Left lung (tissue), 10 donors: ENCODE measurements around the gene TENM3. TPM values are rescaled to one million over a fixed set of nuclear protein-coding genes. Genes with fewer than 3 reads are reported as not detected.

Source experiments
- ATAC-seq: fragments of 200-7000 bp; cut with Tn5 transposase; one replicate; pipeline ENCODE4 v1.9.1; 2020; ENCODE audit warnings: moderate library complexity
- DNase-seq, 4 donors: peaks; one replicate each; pipeline ENCODE4 v3.0.0-alpha.2; 2013 to 2020
- H3K27ac ChIP-seq, 2 donors: fragments of 200-600 bp; sonication (generic) in 1 of 2; one replicate each; pipeline versions ENCODE4 v1.5.0 to v1.8.0; 2020 to 2021
- H3K27me3 ChIP-seq, 2 donors: fragments of 200-600 bp; sonication (generic) in 1 of 2; one replicate each; pipeline versions ENCODE4 v1.5.0 to v1.8.0; 2020 to 2021
- H3K36me3 ChIP-seq, 2 donors: fragments of 200-600 bp; sonication (generic) in 1 of 2; one replicate each; pipeline versions ENCODE4 v1.5.0 to v1.8.0; 2020 to 2021
- H3K4me1 ChIP-seq, 2 donors: fragments of 200-600 bp; one replicate each; pipeline ENCODE4 v1.8.0; 2021
- H3K4me3 ChIP-seq, 2 donors: fragments of 200-600 bp; sonication (generic) in 1 of 2; one replicate each; pipeline versions ENCODE4 v1.5.0 to v1.8.0; 2020 to 2021; ENCODE audit warnings: mild to moderate bottlenecking in 1 of 2
- H3K9me3 ChIP-seq, 2 donors: fragments of 200-600 bp; sonication (generic) in 1 of 2; one replicate each; pipeline versions ENCODE4 v1.5.0 to v1.8.0; 2020 to 2021
- CTCF ChIP-seq, 2 donors: fragments of 200-600 bp; sonication (generic) in 1 of 2; IDR thresholded peaks; one replicate each; pipeline versions ENCODE4 v1.5.0 to v1.8.0; 2021; ENCODE audit warnings: antibody characterized with exemption in 2 of 2
- intact Hi-C, 2 donors: fragments of 100-400 bp; cut with DNase I; formaldehyde crosslinking; loops; one replicate each; pipeline versions ENCODE4 v1.11.2 to v1.14.2; 2022
- polyA plus RNA-seq, 6 donors: library from polyadenylated mRNA; unstranded; fragments of 120-200 nt; gene quantifications; one replicate each; pipeline ENCODE4 v1.2.1, GENCODE V29; 2013; ENCODE audit not compliant: insufficient read length in 6 of 6
- total RNA-seq, 2 donors: library from RNA; stranded (reverse); fragmentation: NEBNext Ultra II Directional; extraction: Animal tissue kit (Norgen Biotek cat#: 25700); gene quantifications; one replicate each; pipeline ENCODE4 v1.2.1, GENCODE V29; 2021
- donor health status: DM: no; HTN: yes; CAD: no.
- donor health status: DM: no; HTN: no; CAD: no.

TENM3 gene
- total and polyA plus RNA-seq, 8 donors = 2.2 to 5.6 (median 3.1) TPM

- H3K36me3 ChIP-seq = no peaks in the 10 kb centered on the region
- no peak for TF ChIP-seq CTCF (IDR thresholded peaks at IDR 0.05)
- H3K4me1 ChIP-seq = no peaks in the 10 kb centered on the region
- H3K27ac ChIP-seq = no peak overlapping the region
- peaks cover 0 to 20% of the 10 kb centered on the region in 2 donors for H3K27me3 ChIP-seq
- H3K9me3 ChIP-seq = no peaks in the 10 kb centered on the region
- ATAC-seq (no peak), DNase-seq (no peak)
- intact Hi-C loops = no loop called here
- no peak overlapping the region for H3K4me3 ChIP-seq
Measured at GRCh38 chr4:182831376-182831775, 588.2 kb downstream of the TENM3 start.

GRCh38 chr4:182832352-182833120 lies 589.3 kb downstream of the TENM3 start:
- no peaks in the 10 kb centered on the region for H3K4me1 ChIP-seq
- intact Hi-C loops = no loop called here
- ATAC-seq (no peak), DNase-seq (no peak)
- no peak overlapping the region for H3K27ac ChIP-seq
- H3K27me3 ChIP-seq = peaks cover 0 to 24% of the 10 kb centered on the region in 2 donors
- H3K4me3 ChIP-seq = no peak overlapping the region
- no peak for TF ChIP-seq CTCF (IDR thresholded peaks at IDR 0.05)
- no peaks in the 10 kb centered on the region for H3K9me3 ChIP-seq
- H3K36me3 ChIP-seq = no peaks in the 10 kb centered on the region

- Histone ChIP-seq H3K9me3 (no peaks in the 10 kb centered on the region), H3K36me3 (no peaks in the 10 kb centered on the region), H3K4me3 (no peak overlapping the region), H3K27ac (no peak overlapping the region), H3K27me3 (peaks cover 0 to 24% of the 10 kb centered on the region in 2 donors), H3K4me1 (no peaks in the 10 kb centered on the region)
- DNase-seq = no peak
- no peak for ATAC-seq
- no peak for TF ChIP-seq CTCF (IDR thresholded peaks at IDR 0.05)
- intact Hi-C loops = no loop called here
Measured at GRCh38 chr4:182835006-182835740, 592.0 kb downstream of the TENM3 start.

GRCh38 chr4:182837831-182838230 lies 594.6 kb downstream of the TENM3 start:
- intact Hi-C loops = no loop called here
- Histone ChIP-seq H3K27ac (no peak overlapping the region), H3K4me1 (no peaks in the 10 kb centered on the region), H3K36me3 (no peaks in the 10 kb centered on the region), H3K9me3 (no peaks in the 10 kb centered on the region), H3K27me3 (peaks cover 0 to 21% of the 10 kb centered on the region in 2 donors), H3K4me3 (no peak overlapping the region)
- DNase-seq (no peak), ATAC-seq (no peak)
- TF ChIP-seq CTCF (IDR thresholded peaks at IDR 0.05) = no peak

GRCh38 chr4:182838535-182838934 lies 595.3 kb downstream of the TENM3 start:
- H3K4me1 ChIP-seq = no peaks in the 10 kb centered on the region
- ATAC-seq = no peak
- H3K4me3 ChIP-seq = no peak overlapping the region
- no peaks in the 10 kb centered on the region for H3K9me3 ChIP-seq
- no peak for TF ChIP-seq CTCF (IDR thresholded peaks at IDR 0.05)
- H3K27me3 ChIP-seq = peaks cover 0 to 21% of the 10 kb centered on the region in 2 donors
- intact Hi-C loops = no loop called here
- no peaks in the 10 kb centered on the region for H3K36me3 ChIP-seq
- no peak overlapping the region for H3K27ac ChIP-seq
- DNase-seq = no peak
